LNCaP clone FGC (cell line): ENCODE measurements around the gene MTG1.

Experiments
- DNase-seq: peaks from one replicate; pipeline ENCODE4 v3.0.0-alpha.2; 2011; ENCODE audit warnings: low read depth
- H3K4me3 ChIP-seq: 2 replicates; pipeline ENCODE4 v1.5.1; 2011; ENCODE audit warnings: mild to moderate bottlenecking, low read depth, low read length, control low read depth
- TF ChIP-seq, protein P1 (sequence below): IDR thresholded peaks from 2 replicates; pipeline ENCODE4 v1.5.1; 2012; ENCODE audit warnings: mild to moderate bottlenecking; ENCODE audit not compliant: control insufficient read depth, insufficient read depth; ENCODE audit errors: extremely low read depth

MTG1 gene

GRCh38 chr10:133442967-133443924 lies 49.3 kb downstream of the MTG1 start:
- DNase-seq: no peak
- TF ChIP-seq, protein P1, sequence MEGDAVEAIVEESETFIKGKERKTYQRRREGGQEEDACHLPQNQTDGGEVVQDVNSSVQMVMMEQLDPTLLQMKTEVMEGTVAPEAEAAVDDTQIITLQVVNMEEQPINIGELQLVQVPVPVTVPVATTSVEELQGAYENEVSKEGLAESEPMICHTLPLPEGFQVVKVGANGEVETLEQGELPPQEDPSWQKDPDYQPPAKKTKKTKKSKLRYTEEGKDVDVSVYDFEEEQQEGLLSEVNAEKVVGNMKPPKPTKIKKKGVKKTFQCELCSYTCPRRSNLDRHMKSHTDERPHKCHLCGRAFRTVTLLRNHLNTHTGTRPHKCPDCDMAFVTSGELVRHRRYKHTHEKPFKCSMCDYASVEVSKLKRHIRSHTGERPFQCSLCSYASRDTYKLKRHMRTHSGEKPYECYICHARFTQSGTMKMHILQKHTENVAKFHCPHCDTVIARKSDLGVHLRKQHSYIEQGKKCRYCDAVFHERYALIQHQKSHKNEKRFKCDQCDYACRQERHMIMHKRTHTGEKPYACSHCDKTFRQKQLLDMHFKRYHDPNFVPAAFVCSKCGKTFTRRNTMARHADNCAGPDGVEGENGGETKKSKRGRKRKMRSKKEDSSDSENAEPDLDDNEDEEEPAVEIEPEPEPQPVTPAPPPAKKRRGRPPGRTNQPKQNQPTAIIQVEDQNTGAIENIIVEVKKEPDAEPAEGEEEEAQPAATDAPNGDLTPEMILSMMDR: no peak
- H3K4me3 ChIP-seq: no peak overlapping the region

DNA sequence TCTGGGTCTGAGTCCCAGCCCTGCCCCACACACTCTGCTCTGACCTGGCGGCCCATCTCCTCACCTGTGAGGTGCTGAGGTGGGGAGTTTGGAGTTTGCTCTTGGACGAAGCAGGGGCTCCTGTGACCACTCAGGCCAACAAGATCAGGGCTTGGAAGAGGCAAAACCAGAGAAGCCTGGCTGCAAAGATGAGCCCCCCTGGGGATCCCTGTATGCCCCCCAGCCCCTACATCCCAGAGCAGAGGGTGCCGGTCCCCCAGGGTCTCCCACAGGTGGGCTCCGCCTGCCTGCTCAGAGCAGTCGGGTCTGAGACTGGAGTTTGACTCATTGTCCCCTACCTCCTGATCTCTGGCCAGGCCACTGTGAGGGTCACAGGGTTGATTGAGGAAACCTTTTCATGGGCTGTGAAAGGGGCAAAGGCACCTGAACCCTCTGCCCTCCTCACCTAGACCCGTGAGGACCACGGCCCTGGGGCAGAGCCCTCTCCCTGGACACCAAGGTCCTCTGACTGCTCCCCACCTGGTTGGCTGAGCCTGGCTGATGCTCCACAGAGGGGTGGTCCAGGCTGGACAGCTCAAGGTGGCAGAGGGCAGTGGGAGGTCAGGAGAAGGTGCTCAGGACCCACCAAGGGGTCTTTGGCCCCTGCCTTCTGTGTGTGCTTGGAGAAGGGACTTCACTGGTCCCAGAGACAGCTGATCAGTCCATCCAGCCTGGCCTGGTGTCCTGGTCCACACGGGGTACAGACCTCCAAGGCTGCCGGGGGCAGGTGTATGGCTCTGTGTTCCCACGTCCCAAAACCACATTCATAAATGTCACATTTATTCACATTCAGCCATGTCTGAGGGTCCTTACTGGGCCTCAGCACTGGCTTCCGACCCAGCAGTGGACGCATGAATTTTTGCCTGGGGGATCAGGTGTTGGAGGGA lies 50.6 kb downstream of the MTG1 start:
- DNase-seq: no peak
- H3K4me3 ChIP-seq: no peak overlapping the region
- TF ChIP-seq, protein P1: no peak

DNA sequence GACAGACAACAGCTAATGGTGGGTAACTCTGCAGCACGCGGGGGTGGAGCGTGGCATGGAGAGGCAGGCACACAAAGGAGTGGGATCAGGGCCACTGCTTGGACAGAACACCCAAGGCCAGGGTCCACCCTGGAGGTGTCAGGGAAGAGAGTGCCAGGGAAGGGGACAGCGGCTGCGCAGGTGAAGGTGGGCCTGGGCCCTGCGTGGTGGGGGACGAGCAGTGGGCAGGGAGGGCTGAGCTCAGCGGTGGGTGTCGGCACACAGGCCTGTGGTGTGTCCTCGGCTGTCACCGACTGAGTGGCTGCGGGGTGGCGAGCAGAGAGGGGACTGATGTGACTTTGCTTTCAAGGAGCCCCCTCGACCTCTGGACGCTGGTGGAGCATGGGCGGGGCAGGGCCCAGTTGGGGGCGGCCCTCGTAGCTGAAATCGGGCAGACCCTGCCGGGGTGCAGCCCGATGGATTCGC lies 51.3 kb downstream of the MTG1 start:
- TF ChIP-seq, protein P1: no peak
- no peak for DNase-seq
- no peak overlapping the region for H3K4me3 ChIP-seq

DNA sequence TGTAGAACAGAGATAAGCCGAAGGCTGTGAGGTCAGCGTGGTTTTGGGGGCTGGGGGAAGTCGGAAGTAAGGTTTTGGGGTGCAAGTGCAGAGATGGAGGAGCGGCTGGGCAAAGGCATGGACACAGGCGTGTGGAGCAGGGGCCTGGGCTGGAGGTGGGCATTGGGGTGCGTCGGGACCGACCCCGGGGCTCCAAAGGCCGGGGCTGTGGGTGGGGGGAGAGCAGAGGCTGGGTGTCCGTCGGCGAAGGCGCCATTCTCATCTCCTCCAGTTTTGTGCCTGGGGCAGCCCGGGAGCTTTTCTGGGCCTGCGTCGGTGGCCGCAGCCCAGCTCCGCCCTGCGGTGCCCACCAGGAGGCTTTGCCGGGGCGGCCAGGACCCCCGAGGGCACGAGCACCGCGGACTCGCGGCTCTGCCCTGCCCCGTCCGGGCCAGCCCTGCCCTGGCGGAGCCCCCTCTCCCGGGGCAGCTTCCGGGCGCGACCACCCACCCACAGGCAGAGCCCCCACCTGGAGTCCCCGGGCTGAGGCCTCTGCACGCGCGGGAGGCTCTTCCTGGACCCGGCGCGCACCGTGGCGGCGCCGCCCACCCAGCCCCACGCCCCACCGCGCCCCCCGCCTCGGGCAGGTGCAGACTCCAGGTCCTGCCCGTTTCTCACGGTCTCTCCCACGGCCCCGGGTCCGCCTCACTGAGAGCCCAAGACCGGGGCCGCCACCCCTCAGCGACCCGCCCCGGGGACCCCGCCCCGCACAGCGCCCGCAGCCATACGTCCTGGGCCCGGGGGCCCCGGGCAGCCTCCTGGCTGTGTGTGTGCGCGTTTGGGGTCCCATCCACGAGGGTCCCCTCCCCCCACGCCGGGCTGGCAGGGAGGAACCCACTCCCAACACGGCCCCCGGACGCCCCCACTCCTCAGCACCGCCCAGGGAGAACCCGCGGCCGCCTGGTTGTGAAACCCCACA lies 52.1 kb downstream of the MTG1 start:
- TF ChIP-seq, protein P1: no peak
- H3K4me3 ChIP-seq: no peak overlapping the region
- DNase-seq: no peak

GRCh38 chr10:133446979-133447378 lies 53.0 kb downstream of the MTG1 start:
- H3K4me3 ChIP-seq: no peak overlapping the region
- TF ChIP-seq, protein P1: no peak
- no peak for DNase-seq

DNA sequence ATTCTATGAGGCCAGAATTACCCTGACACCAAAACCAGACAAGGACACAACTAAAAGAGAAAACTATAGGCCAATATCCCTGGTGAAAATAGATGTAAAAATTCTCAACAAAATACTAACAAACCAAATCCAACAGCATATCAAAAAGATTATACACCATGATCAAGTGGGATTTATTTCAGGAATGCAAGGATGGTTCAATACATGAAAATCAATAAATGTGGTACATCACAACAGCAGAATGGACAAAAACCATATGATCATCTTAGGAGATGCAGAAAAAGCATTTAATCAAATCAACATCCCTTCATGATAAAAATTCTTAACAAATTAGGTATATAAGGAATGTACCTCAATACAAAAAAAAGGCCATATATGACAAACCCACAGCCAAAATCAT lies 54.2 kb downstream of the MTG1 start:
- no peak overlapping the region for H3K4me3 ChIP-seq
- no peak for DNase-seq
- TF ChIP-seq, protein P1: no peak
